CD14-positive monocyte (primary cell): Measurements from ENCODE around the gene GNLY. TPM values are rescaled to one million over a fixed set of nuclear protein-coding genes. Genes with fewer than 3 reads are reported as not detected.
A peak's percentile ranks its signal among the peaks of the same experiment; 100 is the strongest.

Source experiments
- DNase-seq, 3 donors: peaks; one replicate each; pipeline ENCODE4 v3.0.0-alpha.2; 2011 to 2022
- H2AFZ ChIP-seq: 2 replicates; pipeline ENCODE4 v1.6.0; 2012; ENCODE audit warnings: mild to moderate bottlenecking, low read depth, low read length, inconsistent platforms; ENCODE audit not compliant: insufficient read depth, poor library complexity, severe bottlenecking
- H3K27ac ChIP-seq, 2 donors: 1 replicate in 1 of 2; 2 replicates in 1 of 2; pipeline ENCODE4 v1.5.1; 2012 to 2013; ENCODE audit warnings: low read length in 2 of 2, control low read depth in 1 of 2, inconsistent platforms in 1 of 2, low read depth in 1 of 2, mild to moderate bottlenecking in 1 of 2
- H3K27me3 ChIP-seq, 2 donors: one replicate each; pipeline versions ENCODE4 v1.6.0 to v1.6.1; 2011 to 2013; ENCODE audit warnings: low read length in 2 of 2; ENCODE audit not compliant: control insufficient read depth in 2 of 2, insufficient read depth in 2 of 2
- H3K36me3 ChIP-seq, 2 donors: replicated peaks in 1 of 2; 1 replicate in 1 of 2; 2 replicates in 1 of 2; pipeline versions ENCODE4 v1.5.1 to v1.6.1; 2012 to 2013; ENCODE audit warnings: low read length in 2 of 2, control low read depth in 1 of 2, inconsistent platforms in 1 of 2, mild to moderate bottlenecking in 1 of 2; ENCODE audit not compliant: insufficient read depth in 2 of 2, control insufficient read depth in 1 of 2
- H3K4me1 ChIP-seq, 2 donors: 1 replicate in 1 of 2; 2 replicates in 1 of 2; pipeline versions ENCODE4 v1.5.1 to v1.6.1; 2012 to 2013; ENCODE audit warnings: low read length in 2 of 2, control low read depth in 1 of 2, inconsistent platforms in 1 of 2, mild to moderate bottlenecking in 1 of 2, moderate library complexity in 1 of 2; ENCODE audit not compliant: insufficient read depth in 2 of 2, control insufficient read depth in 1 of 2
- H3K4me2 ChIP-seq: replicated peaks from 2 replicates; pipeline ENCODE3; 2012; ENCODE audit warnings: low read length, moderate library complexity, mild to moderate bottlenecking; ENCODE audit not compliant: poor library complexity, severe bottlenecking; ENCODE audit errors: extremely low read depth
- H3K4me3 ChIP-seq, 3 experiments: fragments of 200-600 bp in 1 of 3; sonication (generic) in 1 of 3; replicated peaks in 1 of 3; 1 replicate in 2 of 3; 2 replicates in 1 of 3; pipeline ENCODE4 v1.5.1; 2011 to 2013; ENCODE audit warnings: low read length in 3 of 3, mild to moderate bottlenecking in 3 of 3, control low read depth in 2 of 3, low read depth in 2 of 3, inconsistent platforms in 1 of 3, moderate library complexity in 1 of 3
- H3K79me2 ChIP-seq: 2 replicates; pipeline ENCODE4 v1.6.0; 2012; ENCODE audit warnings: mild to moderate bottlenecking, control low read depth, inconsistent platforms, low read length, moderate library complexity; ENCODE audit not compliant: insufficient read depth
- H3K9ac ChIP-seq: 2 replicates; pipeline ENCODE4 v1.6.0; 2017; ENCODE audit warnings: low read length, mild to moderate bottlenecking; ENCODE audit not compliant: insufficient read depth, poor library complexity, severe bottlenecking
- H3K9me3 ChIP-seq, 2 donors: replicated peaks in 1 of 2; 1 replicate in 1 of 2; 2 replicates in 1 of 2; pipeline versions ENCODE4 v1.5.1 to v1.6.1; 2012 to 2013; ENCODE audit warnings: low read length in 2 of 2, control low read depth in 1 of 2; ENCODE audit not compliant: control insufficient read depth in 1 of 2, insufficient read depth in 1 of 2
- H4K20me1 ChIP-seq: 2 replicates; pipeline ENCODE4 v1.6.0; 2012; ENCODE audit warnings: mild to moderate bottlenecking, low read length, control low read depth, moderate library complexity; ENCODE audit not compliant: insufficient read depth
- H3K27ac Mint-ChIP-seq, 7 donors: one replicate each; pipeline ENCODE4 v1.8.0; 2020; ENCODE audit warnings: mild to moderate bottlenecking in 7 of 7, mixed read lengths in 7 of 7, moderate library complexity in 6 of 7, inconsistent platforms in 2 of 7
- H3K27me3 Mint-ChIP-seq, 3 donors: one replicate each; pipeline ENCODE4 v1.8.0; 2021 to 2022; ENCODE audit warnings: low read depth in 3 of 3, mild to moderate bottlenecking in 3 of 3, mixed read lengths in 3 of 3, moderate library complexity in 3 of 3, inconsistent platforms in 1 of 3
- H3K36me3 Mint-ChIP-seq, 2 donors: one replicate each; pipeline ENCODE4 v1.8.0; 2020; ENCODE audit warnings: mixed read lengths in 2 of 2, inconsistent platforms in 1 of 2, mild to moderate bottlenecking in 1 of 2
- H3K4me1 Mint-ChIP-seq: one replicate; pipeline ENCODE4 v1.8.0; 2020; ENCODE audit warnings: mild to moderate bottlenecking, mixed read lengths
- H3K4me3 Mint-ChIP-seq, 2 donors: one replicate each; pipeline ENCODE4 v1.8.0; 2020; ENCODE audit warnings: mild to moderate bottlenecking in 2 of 2, mixed read lengths in 2 of 2, moderate library complexity in 1 of 2
- H3K9me3 Mint-ChIP-seq, 7 donors: one replicate each; pipeline ENCODE4 v1.8.0; 2020 to 2022; ENCODE audit warnings: mixed read lengths in 7 of 7, mild to moderate bottlenecking in 6 of 7, moderate library complexity in 6 of 7, inconsistent platforms in 2 of 7
- WGBS: methylation state at CpG from one replicate; pipeline ENCODE4 v1.1.5; 2013; ENCODE audit warnings: missing lambda C conversion rate; ENCODE audit not compliant: insufficient coverage; 5-methylcytosine and 5-hydroxymethylcytosine counted together
- intact Hi-C, 2 donors: fragments of 100-400 bp; cut with micrococcal nuclease; formaldehyde crosslinking; loops; one replicate each; pipeline versions ENCODE4 v1.15.0 to v1.15.1; 2023
- polyA plus RNA-seq, 3 donors: library from polyadenylated mRNA; depleted of rRNA in 1 of 3; unstranded in 2 of 3; stranded (reverse) in 1 of 3; fragments of 300-500 nt in 2 of 3; fragments of >200 nt in 1 of 3; fragmentation: Illumina TruSeq in 2 of 3; gene quantifications; 1 replicate in 2 of 3; 2 replicates in 1 of 3; pipeline ENCODE4 v1.2.3, GENCODE V29; 2012 to 2021
- small RNA-seq: library from RNA; depleted of rRNA; stranded (forward); fragments of <200 nt; gene quantifications from one replicate; pipeline ENCODE3, GENCODE V24; 2012; ENCODE audit warnings: low read depth; ENCODE audit not compliant: insufficient read length
- TF ChIP-seq, protein P1 (sequence below): fragments of 200-600 bp; IDR thresholded peaks from one replicate; pipeline ENCODE4 v1.8.0; 2022; ENCODE audit warnings: antibody characterized with exemption, mild to moderate bottlenecking

Gene GNLY
- polyA plus RNA-seq, 3 donors, result 4.6 to 13.2 (median 11.1) TPM

GRCh38 chr2:85747441-85747840, 53.3 kb downstream of the GNLY start:
- H3K27me3 ChIP-seq, result peaks cover 12 to 32% of the 10 kb centered on the region in 2 donors
- intact Hi-C loops, result no loop called here
- DNase-seq, result no peak
- H3K36me3 ChIP-seq, result no peaks in the 10 kb centered on the region
- peaks cover 33 to 41% of the 10 kb centered on the region in 2 donors for H3K4me1 ChIP-seq
- H3K4me2 ChIP-seq, result no peak overlapping the region
- H2AFZ ChIP-seq, result no peak overlapping the region
- H3K27ac ChIP-seq, result no peak overlapping the region
- Mint-ChIP-seq H3K4me3 (peak overlapping the region in 1 of 2 donors; percentile 26), H3K27ac (no peak overlapping the region), H3K4me1 (peaks cover 52% of the 10 kb centered on the region), H3K27me3 (peaks cover 30 to 48% (median 46%) of the 10 kb centered on the region in 3 donors), H3K36me3 (peaks cover 0 to 3% of the 10 kb centered on the region in 2 donors), H3K9me3 (peaks cover 0 to 7% (median 1%) of the 10 kb centered on the region in 7 donors)
- WGBS, result 95% methylated on average over 3 of the region's 3 CpGs
- H3K79me2 ChIP-seq, result no peaks in the 10 kb centered on the region
- H3K9ac ChIP-seq, result no peak overlapping the region
- no peaks in the 10 kb centered on the region for H4K20me1 ChIP-seq
- H3K4me3 ChIP-seq, result no peak overlapping the region
- peaks cover 0 to under 1% of the 10 kb centered on the region in 2 donors for H3K9me3 ChIP-seq
- TF ChIP-seq, protein P1, sequence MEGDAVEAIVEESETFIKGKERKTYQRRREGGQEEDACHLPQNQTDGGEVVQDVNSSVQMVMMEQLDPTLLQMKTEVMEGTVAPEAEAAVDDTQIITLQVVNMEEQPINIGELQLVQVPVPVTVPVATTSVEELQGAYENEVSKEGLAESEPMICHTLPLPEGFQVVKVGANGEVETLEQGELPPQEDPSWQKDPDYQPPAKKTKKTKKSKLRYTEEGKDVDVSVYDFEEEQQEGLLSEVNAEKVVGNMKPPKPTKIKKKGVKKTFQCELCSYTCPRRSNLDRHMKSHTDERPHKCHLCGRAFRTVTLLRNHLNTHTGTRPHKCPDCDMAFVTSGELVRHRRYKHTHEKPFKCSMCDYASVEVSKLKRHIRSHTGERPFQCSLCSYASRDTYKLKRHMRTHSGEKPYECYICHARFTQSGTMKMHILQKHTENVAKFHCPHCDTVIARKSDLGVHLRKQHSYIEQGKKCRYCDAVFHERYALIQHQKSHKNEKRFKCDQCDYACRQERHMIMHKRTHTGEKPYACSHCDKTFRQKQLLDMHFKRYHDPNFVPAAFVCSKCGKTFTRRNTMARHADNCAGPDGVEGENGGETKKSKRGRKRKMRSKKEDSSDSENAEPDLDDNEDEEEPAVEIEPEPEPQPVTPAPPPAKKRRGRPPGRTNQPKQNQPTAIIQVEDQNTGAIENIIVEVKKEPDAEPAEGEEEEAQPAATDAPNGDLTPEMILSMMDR, result no peak

DNA sequence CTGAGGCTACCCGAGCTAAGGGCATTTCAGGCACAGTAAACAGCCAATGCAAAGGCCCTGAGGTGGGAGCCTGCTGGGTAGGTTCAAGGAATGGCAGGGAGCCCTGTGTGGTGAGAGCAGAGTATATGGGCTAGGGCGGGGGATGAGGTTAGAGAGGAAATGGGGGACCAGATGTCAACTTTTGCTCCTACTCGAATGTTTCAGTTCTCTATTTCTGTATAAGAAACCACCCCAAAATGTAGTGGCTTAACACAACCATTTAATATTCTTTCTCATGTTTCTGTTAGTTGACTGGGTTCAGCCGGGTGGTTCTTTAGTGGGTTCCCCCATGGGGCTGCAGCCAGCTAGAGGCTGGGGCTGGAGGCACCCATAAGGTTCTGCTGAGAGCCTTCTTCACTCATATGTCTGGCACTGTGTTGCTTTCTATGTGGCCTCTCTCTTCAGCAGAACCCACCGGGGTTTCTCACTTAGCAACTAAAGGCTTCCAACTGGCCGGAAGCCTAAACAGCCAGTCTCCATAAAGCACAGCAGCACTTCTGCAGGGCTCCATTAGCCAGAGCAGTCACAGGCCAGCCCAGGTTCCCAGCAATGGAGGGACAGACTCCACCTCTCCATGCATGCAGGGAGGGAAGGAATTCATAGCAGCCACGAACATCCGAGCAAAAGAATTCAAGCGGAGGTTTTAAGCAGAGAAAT, 54.0 kb downstream of the GNLY start:
- peak in 1 of 3 donors; percentile 25 for DNase-seq
- peaks cover 0 to 12% (median 1%) of the 10 kb centered on the region in 7 donors for H3K9me3 Mint-ChIP-seq
- peak overlapping the region in 3 of 7 donors; percentile 4 to 38 (median 17) for H3K27ac Mint-ChIP-seq
- peak overlapping the region; percentile 45 for H2AFZ ChIP-seq
- peak overlapping the region in 1 of 2 donors; percentile 68 for H3K4me3 Mint-ChIP-seq
- peaks cover 49% of the 10 kb centered on the region for H3K4me1 Mint-ChIP-seq
- H3K9ac ChIP-seq, result peak overlapping the region; percentile 1
- peaks cover 20 to 34% of the 10 kb centered on the region in 2 donors for H3K27me3 ChIP-seq
- no peaks in the 10 kb centered on the region for H3K36me3 ChIP-seq
- H3K79me2 ChIP-seq, result no peaks in the 10 kb centered on the region
- H3K9me3 ChIP-seq, result peaks cover 0 to 6% of the 10 kb centered on the region in 2 donors
- TF ChIP-seq, protein P1, result no peak
- intact Hi-C loops, result no loop called here
- H3K36me3 Mint-ChIP-seq, result peaks cover 0 to 3% of the 10 kb centered on the region in 2 donors
- H3K4me3 ChIP-seq, result peak overlapping the region in 1 of 3 experiments; percentile 45
- peak overlapping the region; percentile 49 for H3K4me2 ChIP-seq
- H3K27me3 Mint-ChIP-seq, result peaks cover 32 to 52% (median 48%) of the 10 kb centered on the region in 3 donors
- H3K27ac ChIP-seq, result no peak overlapping the region
- peaks cover 36 to 46% of the 10 kb centered on the region in 2 donors for H3K4me1 ChIP-seq
- H4K20me1 ChIP-seq, result no peaks in the 10 kb centered on the region
- 79% methylated on average over 4 of the region's 9 CpGs for WGBS

Small RNA genes within 50 kb of the gene (small RNA-seq; reads per million reads assigned to genes)
- 29.3 reads per million, percentile 91 among the genes with 10 or more reads in this experiment for gene RNU1-38P

Other genes with a start within 250 kb of the GNLY start
- gene MAT2A, start 155.2 kb upstream of the GNLY start, polyA plus RNA-seq, result 100 to 1,000 TPM in 2 of 3 donors, 10 to 100 TPM in 1; 97.0 to 454 (median 117) TPM
- gene GGCX, start 132.9 kb upstream of the GNLY start, polyA plus RNA-seq, result 10 to 100 TPM; 24.0 to 34.4 (median 32.0) TPM
- gene VAMP8, start 116.8 kb upstream of the GNLY start, polyA plus RNA-seq, result 100 to 1,000 TPM; 260 to 761 (median 623) TPM
- 100 to 1,000 TPM; 154 to 251 (median 171) TPM for gene VAMP5, start 109.9 kb upstream of the GNLY start, polyA plus RNA-seq
- gene RNF181, start 98.6 kb upstream of the GNLY start, polyA plus RNA-seq, result 100 to 1,000 TPM; 254 to 475 (median 382) TPM
- gene TMEM150A, start 91.7 kb upstream of the GNLY start, polyA plus RNA-seq, result 10 to 100 TPM; 24.7 to 29.1 (median 26.6) TPM
- gene C2orf68, start 82.3 kb upstream of the GNLY start, polyA plus RNA-seq, result 10 to 100 TPM; 24.2 to 32.9 (median 30.7) TPM
- 10 to 100 TPM; 46.5 to 48.3 (median 48.0) TPM for gene USP39, start 78.2 kb upstream of the GNLY start, polyA plus RNA-seq
- gene SFTPB, start 26.2 kb upstream of the GNLY start, polyA plus RNA-seq, result under 1 TPM in 2 of 3 donors, not detected in 1; 0.18 to 0.47 TPM
- gene ATOH8, start 59.6 kb downstream of the GNLY start, polyA plus RNA-seq, result 1 to 10 TPM; 2.0 to 3.9 (median 2.1) TPM
- 10 to 100 TPM; 14.0 to 51.2 (median 19.5) TPM for gene ST3GAL5, start 194.6 kb downstream of the GNLY start, polyA plus RNA-seq